Astrocyte of the spinal cord (primary cell): ENCODE measurements around the gene LHFPL2.
"Not testable (repeated sequence)": the region's sequence is repeated elsewhere in the genome, so short reads cannot be mapped to it uniquely, and the experiment has no call there.

Experiments used
- DNase-seq: peaks from one replicate; pipeline ENCODE4 v3.0.0; 2011; ENCODE audit warnings: low read depth, low spot score
- H3K4me3 ChIP-seq: 2 replicates; pipeline ENCODE4 v1.5.1; 2011; ENCODE audit warnings: low read depth, mild to moderate bottlenecking, low read length, moderate library complexity
- CTCF ChIP-seq: IDR thresholded peaks from 2 replicates; pipeline ENCODE4 v1.5.1; 2012; ENCODE audit warnings: low read depth, mild to moderate bottlenecking, low read length, inconsistent platforms
- in situ Hi-C: cut with HindIII; loops from 2 replicates; pipeline ENCODE4 v1.10.0; 2017; ENCODE audit warnings: low sequenced_read_pairs

Gene LHFPL2

GRCh38 chr5:78471896-78472295 is 176.7 kb downstream of the LHFPL2 start:
- no peak for TF ChIP-seq CTCF
- H3K4me3 ChIP-seq: no peak overlapping the region
- DNase-seq: no peak
- in situ Hi-C loops: no loop called here

- no peak overlapping the region for H3K4me3 ChIP-seq
- TF ChIP-seq CTCF: peak; percentile 68
- peak; percentile 62 for DNase-seq
- in situ Hi-C loops: no loop called here
Measured at GRCh38 chr5:78467752-78468357, 180.7 kb downstream of the LHFPL2 start.

- in situ Hi-C loops: no loop called here
- no peak for TF ChIP-seq CTCF
- no peak overlapping the region for H3K4me3 ChIP-seq
- DNase-seq: no peak
Measured at GRCh38 chr5:78467140-78467539, 181.4 kb downstream of the LHFPL2 start.

- no peak for TF ChIP-seq CTCF
- in situ Hi-C loops: no loop called here
- no peak for DNase-seq
- no peak overlapping the region for H3K4me3 ChIP-seq
Measured at GRCh38 chr5:78458843-78459242, 189.7 kb downstream of the LHFPL2 start.

- DNase-seq, in situ Hi-C loops, H3K4me3 ChIP-seq: not testable (repeated sequence)
Measured at GRCh38 chr5:78457507-78457906, 191.1 kb downstream of the LHFPL2 start.

- in situ Hi-C loops: no loop called here
- TF ChIP-seq CTCF: no peak
Measured at GRCh38 chr5:78449103-78449502, 199.5 kb downstream of the LHFPL2 start.

GRCh38 chr5:78447775-78448424 is 200.7 kb downstream of the LHFPL2 start:
- no peak for TF ChIP-seq CTCF
- in situ Hi-C loops: no loop called here
- H3K4me3 ChIP-seq: no peak overlapping the region
- DNase-seq: no peak

More at GRCh38 chr5:78449103-78449502, 199.5 kb downstream of the LHFPL2 start:
- no peak for DNase-seq
- no peak overlapping the region for H3K4me3 ChIP-seq
